ENCODE data around the gene TCTN2.

The TCTN2 gene

DNA sequence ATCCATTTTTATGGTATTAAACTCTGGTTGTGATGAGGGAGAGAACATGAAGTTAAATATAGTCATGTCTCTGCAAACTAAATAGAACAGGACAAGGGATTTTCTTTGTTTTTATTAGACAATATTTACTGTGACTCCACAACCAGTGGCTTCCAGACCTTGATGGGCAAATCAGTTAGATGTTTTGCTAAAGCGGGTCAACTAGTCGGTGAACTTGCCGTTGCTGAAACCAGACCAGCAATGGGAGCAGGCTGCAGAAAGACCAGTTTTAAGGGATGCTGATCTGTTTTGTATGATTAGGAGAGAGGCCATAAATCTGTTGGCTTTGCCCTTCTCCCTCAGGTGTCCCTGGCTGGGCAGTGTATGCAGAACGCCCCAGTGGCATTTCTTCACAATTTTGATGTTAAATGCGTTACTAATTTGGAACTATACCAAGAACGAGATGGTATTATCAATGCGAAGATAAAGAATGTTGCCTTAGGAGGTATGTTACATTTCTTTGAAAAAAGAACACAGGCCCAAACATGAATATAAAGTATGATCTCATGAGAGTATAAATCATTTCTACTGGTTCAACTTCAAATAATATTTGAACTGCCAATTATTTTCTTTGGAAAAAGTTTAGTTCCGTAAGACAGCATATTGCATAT is 19.4 kb downstream of the TCTN2 start:
- no peak for DNase-seq

DNA sequence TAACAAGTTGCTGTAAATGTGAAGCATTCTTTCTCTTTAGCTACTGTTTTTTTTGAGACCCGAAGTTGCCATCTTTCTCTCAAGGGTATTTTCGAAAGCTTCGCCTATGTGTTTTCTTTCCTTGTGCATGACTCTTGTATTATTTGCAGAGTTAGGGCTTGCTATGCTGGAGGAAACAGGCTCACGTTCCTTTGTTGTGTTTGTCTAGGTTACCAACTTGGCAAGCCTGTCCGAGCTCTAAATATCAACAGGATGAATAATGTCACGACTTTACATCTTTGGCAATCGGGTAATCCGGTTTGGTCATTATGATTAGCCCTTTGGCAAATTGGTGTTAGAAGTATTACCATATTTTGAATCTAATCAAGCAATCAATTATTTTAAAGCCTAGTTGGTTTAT is 25.3 kb downstream of the TCTN2 start:
- no peak for DNase-seq

DNA sequence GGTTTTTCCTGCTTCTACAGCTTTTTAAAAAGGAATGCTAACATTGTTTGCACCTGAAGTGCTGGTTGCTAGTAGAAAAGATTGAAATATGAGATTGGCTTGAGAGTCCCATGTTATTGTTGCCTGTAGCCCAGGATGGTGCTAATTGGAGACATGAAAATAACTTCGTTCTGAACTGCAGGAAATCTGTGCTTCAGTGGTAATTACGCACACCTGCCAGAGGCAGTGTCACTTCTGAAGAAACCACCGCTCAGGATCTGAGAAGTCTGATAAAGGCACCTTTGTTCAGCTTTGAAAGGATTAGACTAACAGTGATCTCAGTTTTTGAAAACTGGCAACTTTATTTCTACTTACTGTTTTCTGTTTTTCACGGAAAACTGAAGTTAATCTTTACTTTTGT is 25.7 kb downstream of the TCTN2 start:
- DNase-seq = no peak

DNA sequence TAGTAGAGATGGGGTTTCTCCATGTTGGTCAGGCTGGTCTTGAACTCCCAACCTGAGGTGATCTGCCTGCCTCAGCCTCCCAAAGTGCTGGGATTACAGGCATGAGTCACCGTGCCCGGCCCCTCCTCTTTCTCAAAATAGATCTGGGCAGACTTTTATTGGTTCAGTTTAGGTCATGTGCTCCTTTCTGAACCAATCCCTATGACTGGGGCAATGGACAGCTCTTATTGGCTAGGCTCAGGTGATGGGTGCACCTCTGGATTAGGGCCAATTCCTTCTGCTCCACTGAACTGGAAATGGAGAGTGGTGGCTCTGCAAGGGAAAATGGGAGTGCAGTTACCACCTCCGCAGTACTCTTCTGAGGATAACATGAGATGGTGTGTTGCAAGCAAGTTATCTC is 35.0 kb downstream of the TCTN2 start:
- DNase-seq = no peak

DNA sequence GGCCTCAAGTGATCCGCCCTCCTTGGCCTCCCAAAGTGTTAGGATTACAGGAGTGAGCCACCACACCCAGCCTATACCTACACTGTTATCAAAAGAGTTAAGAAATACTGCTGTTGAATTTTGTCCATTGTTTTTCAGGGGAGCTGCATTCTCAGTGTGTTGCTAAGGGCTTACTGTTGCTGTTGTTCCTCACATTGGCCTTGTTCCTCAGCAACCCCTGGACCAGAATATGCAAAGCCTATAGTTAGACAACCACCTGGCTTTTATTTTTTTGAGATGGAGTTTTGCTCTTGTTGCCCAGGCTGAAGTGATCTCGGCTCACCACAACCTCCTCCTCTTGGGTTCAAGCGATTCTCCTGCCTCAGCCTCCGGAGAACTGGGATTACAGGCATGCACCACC is 36.6 kb downstream of the TCTN2 start:
- DNase-seq = no peak

DNA sequence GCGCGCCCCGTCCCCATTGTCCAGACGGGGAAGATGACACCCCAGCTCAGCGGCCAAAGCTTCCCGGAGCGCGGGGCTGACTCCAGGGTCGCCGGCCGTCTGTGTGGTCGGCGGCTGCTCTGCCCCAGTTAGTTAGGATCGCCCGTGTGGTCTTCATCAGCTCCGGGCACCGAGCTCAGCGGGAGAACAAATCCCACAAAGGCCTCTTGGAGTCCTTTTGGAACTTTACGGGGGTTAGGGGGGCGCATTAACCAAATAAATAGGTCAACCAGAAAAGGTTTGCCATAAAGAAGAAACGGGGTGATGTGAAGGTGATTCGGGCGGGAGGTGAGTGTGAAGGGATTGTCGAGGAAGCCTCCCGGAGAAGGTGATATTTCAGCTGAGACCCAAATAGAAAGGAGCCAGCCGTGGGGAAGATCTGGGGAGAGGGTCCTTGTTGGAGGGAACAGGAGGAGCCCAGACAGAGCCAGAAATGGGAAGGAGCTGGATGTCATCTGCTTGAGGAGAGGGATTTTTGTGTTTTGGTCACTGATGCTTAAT is 41.9 kb downstream of the TCTN2 start:
- DNase-seq = no peak

DNA sequence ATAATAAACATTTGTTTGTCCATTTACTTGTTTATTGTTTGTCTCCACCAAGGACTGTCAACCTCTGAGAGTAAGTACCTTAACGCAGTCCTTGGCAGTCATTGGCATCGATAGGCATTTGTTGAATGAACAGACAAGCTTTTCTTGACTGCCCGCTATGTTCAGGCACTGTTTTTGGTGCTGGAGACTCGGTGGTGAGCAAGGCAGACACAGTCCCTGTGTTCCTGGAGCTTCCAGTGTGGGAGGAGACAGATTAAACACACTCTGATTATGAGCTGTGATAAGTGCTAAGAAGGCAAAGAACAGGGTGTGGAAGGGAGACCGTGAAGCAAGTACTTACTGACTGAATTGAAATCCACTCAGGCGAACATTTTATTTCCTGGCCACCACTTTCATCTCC is 42.5 kb downstream of the TCTN2 start:
- no peak for DNase-seq

DNA sequence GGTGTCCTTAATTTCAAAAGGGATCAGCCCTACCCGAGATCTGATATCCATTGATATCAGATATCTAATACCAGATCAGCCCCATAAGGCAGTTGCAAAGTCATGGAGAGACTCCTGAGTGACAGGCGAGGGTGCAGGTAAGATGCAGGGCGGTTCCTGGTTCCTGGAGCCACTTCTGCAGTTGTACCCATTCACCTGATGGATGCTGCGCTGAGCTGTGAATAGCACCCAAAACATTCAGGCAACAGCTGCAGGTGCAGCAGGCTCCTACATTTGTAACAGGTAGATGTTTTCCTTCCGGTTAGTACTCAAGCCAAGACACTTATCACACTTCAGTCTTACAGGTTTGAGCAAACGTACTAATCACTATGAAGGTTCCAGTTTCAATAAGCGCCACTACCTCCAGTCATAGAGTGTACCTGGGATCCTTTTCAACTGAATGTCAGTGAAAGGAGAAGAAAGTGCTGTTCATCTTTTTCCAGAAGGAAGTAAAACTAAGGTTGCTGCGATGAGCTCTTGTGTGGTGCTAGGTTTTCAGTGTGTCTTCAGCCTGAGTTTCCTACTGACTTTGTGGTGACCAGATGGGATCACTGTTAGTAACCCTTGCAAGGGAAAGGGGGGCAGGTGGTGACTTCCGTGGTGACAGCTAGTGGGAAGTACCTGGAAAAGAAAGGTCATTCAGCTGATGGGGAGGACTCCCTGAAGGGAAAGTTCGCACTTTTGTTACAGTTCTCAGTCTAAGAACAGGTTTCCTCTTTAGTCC is 43.1 kb downstream of the TCTN2 start:
- DNase-seq = no peak

DNA sequence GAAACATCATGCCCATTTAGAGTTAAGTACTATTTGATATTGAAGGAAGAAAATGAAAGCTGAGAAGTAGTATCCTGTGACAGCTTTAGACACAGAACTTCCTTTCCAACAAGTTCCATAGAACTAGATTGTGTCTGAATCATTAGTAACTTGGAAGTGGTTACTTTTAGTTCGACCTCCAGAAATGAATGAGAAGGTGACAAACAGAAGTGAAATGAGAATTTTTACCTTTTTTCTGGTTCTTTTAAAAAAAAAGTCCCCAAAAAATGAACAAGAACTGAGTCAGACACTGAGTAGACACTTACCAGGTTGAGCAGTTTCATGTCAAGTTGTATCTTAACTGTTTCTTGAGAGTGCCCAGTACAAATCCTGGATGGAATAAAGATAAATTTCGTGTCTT is 44.3 kb downstream of the TCTN2 start:
- DNase-seq = no peak

DNA sequence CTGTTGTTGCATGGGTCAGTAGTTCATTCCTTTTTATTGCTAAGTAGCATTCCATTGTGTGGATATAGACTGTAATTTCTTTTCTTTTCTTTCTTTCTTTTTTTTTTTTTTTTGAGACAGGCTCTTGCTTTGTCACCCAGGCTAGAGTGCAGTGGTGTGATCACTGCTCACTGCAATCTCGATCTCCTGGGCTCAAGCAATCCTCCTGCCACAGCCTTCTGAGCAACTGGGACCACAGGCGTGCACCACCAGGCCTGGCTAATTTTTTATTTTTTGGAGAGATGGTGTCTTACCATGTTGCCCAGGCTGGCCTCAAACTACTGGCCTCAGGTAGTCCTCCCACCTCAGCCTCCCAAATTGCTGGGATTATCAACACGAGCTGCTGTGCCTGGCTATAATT is 46.4 kb downstream of the TCTN2 start:
- DNase-seq = no peak

DNA sequence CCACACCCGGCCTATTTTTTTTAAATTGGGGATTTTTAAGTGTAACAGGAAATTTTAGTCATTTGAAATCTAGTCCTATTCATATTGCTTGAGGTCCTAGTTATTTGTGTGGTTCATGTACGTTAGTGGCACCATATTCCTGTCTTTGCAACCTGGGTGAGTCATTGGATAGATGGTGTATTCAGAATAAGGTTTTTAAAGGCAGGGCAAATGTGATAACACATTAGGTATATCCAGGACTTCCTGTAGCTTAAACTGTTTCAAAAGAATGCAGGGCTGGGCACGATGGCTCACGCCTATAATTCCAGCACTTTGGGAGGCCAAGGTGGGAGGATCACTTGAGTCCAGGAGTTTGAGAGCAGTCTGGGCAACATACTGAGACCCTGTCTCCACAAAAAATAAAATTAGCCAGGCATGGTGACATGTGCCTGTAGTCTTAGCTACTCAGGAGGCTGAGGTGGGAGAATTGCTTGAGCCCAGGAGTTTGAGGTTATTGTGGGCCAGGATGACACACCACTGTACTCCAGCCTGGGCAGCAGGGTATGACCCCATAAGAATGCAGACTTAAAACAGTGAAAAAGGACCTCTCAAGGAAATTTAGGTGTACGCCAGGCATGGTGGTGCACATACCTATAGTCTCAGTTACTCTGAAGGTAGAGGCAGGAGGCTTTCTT is 49.4 kb downstream of the TCTN2 start:
- DNase-seq = no peak

DNA sequence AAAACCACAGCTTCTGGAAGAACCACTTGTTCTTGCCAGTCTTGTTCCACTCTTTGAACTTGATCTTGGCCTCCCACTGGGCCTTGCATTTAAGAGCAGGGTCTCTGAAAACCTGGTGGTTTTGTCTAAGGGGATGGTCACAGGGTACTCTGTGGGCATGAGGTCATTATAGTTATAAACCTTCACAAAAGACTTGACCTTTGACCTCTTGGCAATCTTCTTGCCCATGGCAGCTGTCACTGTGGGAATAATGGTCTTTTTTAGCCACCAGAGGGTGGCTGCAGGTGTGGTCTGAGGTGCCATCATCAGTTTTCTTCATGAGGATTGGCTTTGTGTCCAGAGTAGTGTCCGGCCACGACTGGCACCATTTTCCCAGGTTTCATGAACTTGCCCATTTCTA is 50.3 kb downstream of the TCTN2 start:
- no peak for DNase-seq

DNA sequence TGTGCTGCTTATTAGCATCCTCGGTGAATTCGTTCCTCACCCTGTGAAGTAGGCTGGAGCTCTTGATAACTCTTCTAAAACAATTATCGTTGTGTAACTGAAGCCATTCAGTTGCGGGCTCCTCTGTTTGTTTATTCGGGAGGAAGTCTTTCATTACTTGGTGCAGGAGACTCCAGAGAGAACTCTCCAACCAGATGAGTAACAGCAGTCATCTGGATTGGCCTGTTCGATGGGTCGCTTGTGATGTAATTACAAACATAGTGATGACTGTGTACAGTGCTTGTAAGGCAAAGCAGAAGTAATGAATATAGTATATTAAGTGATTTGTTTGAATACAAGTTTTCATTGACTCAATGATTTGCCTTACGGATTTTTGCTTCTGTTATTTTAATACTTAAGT is 52.1 kb downstream of the TCTN2 start:
- no peak for DNase-seq

DNA sequence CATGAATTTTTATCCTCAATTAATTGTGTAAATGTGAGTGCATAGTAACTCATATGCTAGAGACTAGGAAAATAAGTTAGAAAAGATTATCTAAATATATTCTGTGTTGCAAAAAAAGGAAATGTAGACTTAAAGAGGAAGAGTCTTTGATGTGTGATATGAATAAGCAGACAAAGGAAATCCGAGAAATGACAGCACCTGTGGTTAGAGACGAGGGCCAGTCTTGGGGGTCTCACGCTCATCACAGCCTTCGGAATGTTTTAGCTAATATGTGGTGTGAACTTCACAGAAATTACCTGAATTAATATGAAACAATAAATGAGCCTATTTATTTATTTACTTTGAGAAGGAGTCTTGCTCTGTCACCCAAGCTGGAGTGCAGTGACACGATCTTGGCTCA is 52.9 kb downstream of the TCTN2 start:
- DNase-seq = no peak

DNA sequence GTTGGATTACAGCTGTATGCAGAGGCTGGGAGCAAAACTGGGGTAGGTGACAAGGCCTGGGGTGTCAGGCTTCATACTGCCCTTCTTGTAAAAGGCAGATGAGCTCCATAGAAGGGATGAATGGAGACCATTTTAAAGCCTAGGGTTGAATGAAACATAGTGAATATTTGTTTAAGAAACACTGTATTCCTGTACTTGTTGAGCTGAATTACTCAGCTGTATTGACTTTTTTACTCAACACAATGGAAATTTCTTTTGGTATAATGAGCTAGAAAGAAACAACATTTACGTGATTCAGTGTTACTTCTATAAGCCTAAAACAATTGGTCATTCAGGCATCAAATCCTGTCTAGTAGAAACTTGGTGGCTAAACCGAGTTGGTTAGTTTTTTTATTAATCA is 55.3 kb downstream of the TCTN2 start:
- DNase-seq = no peak

DNA sequence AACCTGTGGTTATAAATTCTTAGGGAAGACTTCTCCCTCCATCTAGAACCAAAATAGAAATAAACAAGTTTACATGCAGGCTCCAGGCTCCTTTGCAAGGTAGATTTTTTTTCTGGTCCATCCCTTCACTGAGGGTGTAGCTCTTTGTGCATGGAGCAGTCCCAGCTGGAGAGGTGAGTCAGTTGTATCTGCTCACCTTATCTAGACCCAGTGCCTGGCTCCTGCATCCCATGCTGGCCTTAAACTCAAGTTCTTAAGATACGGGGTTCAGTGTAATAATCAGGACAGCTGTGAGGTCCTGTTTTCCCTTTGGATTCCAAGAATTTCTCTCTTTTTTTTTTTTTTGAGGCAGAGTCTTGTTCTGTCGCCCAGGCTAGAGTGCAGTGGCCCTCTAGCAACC is 56.0 kb downstream of the TCTN2 start:
- no peak for DNase-seq

DNA sequence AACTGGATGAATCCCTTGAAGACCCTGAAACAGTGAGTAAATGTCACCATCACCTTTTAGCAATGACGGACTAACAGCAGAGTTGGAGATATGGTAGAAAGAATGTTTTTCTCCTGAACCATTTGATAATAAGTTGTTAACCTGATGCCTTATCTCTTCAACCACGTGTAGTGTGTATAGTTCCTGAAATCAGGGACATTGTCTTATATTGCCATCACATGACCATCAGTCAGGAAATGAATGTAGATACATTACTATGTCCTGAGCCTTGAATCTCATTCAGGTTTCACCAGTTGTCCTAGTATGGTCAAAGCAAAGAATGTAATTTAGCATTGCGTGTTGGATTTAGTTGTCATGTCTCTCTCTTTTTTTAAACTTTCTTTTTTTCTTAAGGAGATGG is 57.0 kb downstream of the TCTN2 start:
- DNase-seq = no peak

DNA sequence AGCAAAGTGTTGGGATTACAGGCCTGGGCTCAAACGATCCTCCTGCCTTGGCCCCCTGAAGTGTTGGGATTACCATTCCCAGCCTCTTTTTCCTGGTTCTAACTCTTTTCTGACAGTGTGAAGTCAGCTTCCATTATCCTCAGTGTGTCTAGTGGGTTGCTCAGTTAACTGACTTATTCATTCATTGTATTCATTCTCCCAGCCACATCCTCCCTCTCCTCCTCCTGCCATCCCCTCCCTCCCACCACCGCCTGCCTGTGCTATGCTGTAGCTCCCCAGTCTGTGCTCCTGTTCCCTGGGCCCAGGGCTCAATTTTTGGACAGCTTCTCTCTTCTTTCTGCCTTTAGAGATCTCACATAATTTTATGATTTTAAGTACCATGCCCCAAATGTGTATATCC is 60.7 kb downstream of the TCTN2 start:
- DNase-seq = no peak

DNA sequence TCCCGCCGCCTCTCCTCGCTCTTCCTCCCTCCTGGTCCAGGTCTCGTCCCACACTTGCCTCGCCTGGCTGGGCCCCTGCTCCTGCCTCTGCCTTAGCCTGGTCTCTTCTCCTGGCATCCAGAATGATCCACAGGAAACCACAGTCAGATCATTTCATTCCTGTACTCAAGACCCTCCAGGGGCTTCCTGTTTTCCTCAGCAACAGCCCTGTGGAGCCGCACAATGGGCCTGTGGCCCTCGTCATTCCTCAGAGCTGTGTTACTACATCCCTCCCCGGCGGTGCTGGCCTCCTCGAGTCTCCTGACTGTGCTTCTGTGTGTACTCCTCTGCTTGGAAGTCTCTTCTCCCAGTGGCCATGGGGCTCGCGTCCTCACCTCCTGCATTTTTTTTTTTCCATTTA is 61.3 kb downstream of the TCTN2 start:
- DNase-seq = no peak

DNA sequence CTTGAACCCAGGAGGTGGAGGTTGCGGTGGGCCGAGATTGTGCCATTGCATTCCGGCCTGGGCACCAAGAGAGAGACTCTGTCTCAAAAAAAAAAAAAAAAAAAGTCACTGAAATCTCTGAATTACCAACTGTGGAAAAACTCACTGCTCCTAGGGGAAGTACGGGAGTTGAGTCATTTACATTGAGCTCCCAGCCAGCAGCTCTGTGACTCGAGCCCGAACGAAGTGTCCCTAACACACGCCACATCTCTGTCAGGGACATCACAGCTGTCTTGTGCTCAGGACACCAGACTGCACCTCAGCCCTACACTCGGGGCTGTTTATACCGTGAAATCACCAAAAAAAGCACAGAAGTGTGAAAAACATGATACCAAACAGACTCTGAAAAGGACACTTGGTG is 62.3 kb downstream of the TCTN2 start:
- no peak for DNase-seq

DNA sequence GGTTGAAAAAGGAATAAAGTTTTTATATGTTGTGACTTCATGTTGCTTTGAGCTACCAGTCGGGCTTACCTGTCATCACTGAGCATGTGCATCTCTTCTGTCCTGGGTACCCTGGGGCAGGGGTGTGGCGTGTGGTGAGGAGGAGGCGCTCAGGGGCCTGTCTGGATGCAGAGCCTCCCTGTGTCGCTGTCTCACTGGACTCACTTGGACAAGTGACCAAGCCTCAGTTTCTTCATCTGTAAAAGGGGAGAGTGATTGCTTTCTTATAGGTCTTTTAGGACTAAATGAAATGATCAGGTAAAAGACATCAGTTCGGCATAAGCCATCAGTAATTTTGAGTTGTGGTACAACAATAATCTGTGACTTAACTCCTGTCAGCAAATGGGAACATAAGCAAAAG is 63.4 kb downstream of the TCTN2 start:
- DNase-seq = no peak

DNA sequence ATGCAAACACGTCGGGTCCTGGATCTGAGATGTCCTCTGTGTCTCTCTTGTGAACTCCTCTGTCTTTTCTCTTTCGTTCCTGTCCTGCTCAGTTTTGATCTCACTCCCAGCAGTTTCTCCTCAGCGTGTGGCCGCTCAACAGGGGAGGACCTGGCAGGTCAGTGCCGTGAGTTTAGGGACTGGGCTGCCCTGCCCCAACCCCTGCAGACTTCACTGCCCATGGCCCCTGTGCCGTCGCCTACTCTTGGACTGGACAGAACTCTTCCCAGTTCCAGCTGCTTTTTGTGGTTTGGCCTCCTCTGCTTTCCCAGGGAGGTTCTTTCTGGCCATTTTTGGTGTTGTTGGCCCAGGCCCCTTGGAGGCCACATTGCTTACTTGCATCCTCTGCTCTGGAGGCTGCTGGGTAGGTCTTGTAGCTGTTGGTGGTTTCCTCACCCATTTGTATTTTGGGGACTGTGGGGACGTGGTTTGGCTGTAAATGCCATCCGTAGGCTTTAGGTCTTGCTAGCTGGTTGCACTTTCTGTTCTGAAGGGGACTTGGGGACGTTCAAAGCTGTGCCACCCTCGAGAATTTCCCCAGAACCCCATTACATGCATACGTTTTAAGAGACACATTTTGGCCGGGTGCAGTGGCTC is 71.1 kb downstream of the TCTN2 start:
- no peak for DNase-seq

DNA sequence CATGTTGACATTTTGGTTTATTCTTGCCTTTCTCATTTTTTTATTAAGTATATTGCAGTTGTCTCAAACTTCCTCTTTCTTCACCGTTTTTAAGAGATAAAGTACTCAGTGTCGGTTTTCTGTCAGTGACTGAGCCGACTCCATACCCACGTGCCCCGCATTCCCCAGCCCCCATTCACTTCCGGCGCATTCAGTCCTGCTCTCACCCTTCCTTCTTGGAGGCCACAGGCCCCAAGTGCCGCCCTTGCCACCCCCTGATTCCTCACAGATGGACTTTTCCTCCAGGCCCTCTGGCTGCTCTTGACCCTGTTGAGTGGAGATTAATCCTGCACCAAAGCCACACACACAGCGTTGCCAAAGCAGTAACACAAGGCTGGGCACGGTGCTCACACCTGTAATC is 72.1 kb downstream of the TCTN2 start:
- DNase-seq = no peak

DNA sequence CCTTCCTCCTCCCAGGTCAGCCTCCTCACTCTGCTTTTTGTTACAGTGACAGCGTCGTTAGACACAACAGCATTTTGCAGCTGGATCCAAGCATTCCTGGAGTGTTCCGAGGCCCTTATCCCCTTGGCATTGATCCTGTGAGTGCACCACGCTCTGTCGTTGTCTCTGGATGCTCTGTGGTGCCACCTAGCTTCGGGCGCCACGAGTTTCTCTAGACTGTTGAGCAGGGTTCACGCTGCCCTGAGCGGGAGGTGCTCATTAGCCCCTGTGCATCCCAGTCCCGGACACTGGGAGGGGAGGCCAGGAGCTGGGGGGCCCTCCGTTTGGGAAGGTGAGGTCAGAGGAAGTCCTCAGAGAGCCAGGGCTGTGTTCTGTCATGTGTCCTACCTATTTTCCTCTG is 73.9 kb downstream of the TCTN2 start:
- DNase-seq = no peak

Data from CD4-positive, alpha-beta T cell treated with Interleukin-15 for 1 hour (primary cell).